CD4-positive, alpha-beta T cell (primary cell): ENCODE results near the gene SH3TC2. TPM values are rescaled to one million over a fixed set of nuclear protein-coding genes. Genes with fewer than 3 reads are reported as not detected.

Experiments used
- ATAC-seq: fragments of 200-7000 bp; cut with Tn5 transposase; one replicate; pipeline ENCODE4 v1.10.0; 2022; ENCODE audit warnings: mild to moderate bottlenecking; ENCODE audit not compliant: poor library complexity
- CTCF ChIA-PET: fragments of 350-600 bp; sonication (Branson Sonifier 250); formaldehyde crosslinking; loops from one replicate; lab custom pipeline; 2021; ENCODE audit warnings: antibody characterized with exemption, inconsistent platforms; lab: Charles Lee
- POLR2A ChIA-PET: fragments of 350-600 bp; sonication (Branson Sonifier 250); formaldehyde crosslinking; loops from one replicate; lab custom pipeline; 2021; ENCODE audit warnings: antibody characterized with exemption, inconsistent platforms; lab: Charles Lee
- DNase-seq, 14 experiments: peaks; one replicate each; pipeline ENCODE4 v3.0.0-alpha.2; 2013 to 2020; ENCODE audit warnings: mixed read lengths in 2 of 14
- H3K27ac ChIP-seq, 2 donors: one replicate each; pipeline versions ENCODE4 v1.5.1 to v1.7.0; 2013; ENCODE audit warnings: low read length in 2 of 2, low read depth in 1 of 2, mild to moderate bottlenecking in 1 of 2
- H3K27me3 ChIP-seq, 2 experiments: 1 replicate in 1 of 2; 2 replicates in 1 of 2; pipeline versions ENCODE4 v1.6.1 to v1.7.0; 2013; ENCODE audit warnings: low read length in 2 of 2, control low read depth in 1 of 2, mild to moderate bottlenecking in 1 of 2, moderate library complexity in 1 of 2; ENCODE audit not compliant: insufficient read depth in 2 of 2, control insufficient read depth in 1 of 2
- H3K36me3 ChIP-seq: one replicate; pipeline ENCODE4 v1.6.1; 2013; ENCODE audit warnings: low read length, control low read depth; ENCODE audit not compliant: insufficient read depth
- H3K4me1 ChIP-seq: one replicate; pipeline ENCODE4 v1.6.1; 2013; ENCODE audit warnings: low read length, control low read depth; ENCODE audit not compliant: insufficient read depth
- H3K4me3 ChIP-seq: one replicate; pipeline ENCODE4 v1.5.1; 2013; ENCODE audit warnings: mild to moderate bottlenecking, low read length, moderate library complexity
- H3K9me3 ChIP-seq, 2 experiments: 1 replicate in 1 of 2; 2 replicates in 1 of 2; pipeline versions ENCODE4 v1.6.1 to v1.7.0; 2013; ENCODE audit warnings: low read length in 2 of 2, mild to moderate bottlenecking in 2 of 2, control low read depth in 1 of 2, moderate library complexity in 1 of 2; ENCODE audit not compliant: control insufficient read depth in 1 of 2, insufficient read depth in 1 of 2
- H3K27ac Mint-ChIP-seq: one replicate; pipeline ENCODE4 v1.8.0; 2020; ENCODE audit warnings: mixed read lengths
- H3K27me3 Mint-ChIP-seq: one replicate; pipeline ENCODE4 v1.8.0; 2021; ENCODE audit warnings: mixed read lengths
- H3K36me3 Mint-ChIP-seq: one replicate; pipeline ENCODE4 v1.8.0; 2021; ENCODE audit warnings: low read depth, mixed read lengths
- H3K4me1 Mint-ChIP-seq: one replicate; pipeline ENCODE4 v1.8.0; 2021; ENCODE audit warnings: low read depth, mixed read lengths
- H3K4me3 Mint-ChIP-seq: one replicate; pipeline ENCODE4 v1.8.0; 2020; ENCODE audit warnings: mild to moderate bottlenecking, mixed read lengths
- H3K9me3 Mint-ChIP-seq: one replicate; pipeline ENCODE4 v1.8.0; 2020; ENCODE audit warnings: mixed read lengths
- intact Hi-C, 2 experiments: fragments of 100-400 bp; cut with DNase I in 1 of 2; cut with micrococcal nuclease in 1 of 2; formaldehyde crosslinking; loops; one replicate each; pipeline versions ENCODE4 v1.15.1 to v1.9.0; 2023 to 2025; cut with DNase I, micrococcal nuclease
- total RNA-seq, 174 experiments: library from RNA in 2 of 174; stranded (reverse) in 2 of 174; gene quantifications; one replicate each; pipeline ENCODE4 v1.2.3 and lab custom pipeline; 2021 to 2026
- TF ChIP-seq, protein P1 (sequence below): fragments of 200-600 bp; IDR thresholded peaks from one replicate; pipeline ENCODE4 v1.8.0; 2022; ENCODE audit warnings: antibody characterized with exemption, mild to moderate bottlenecking

SH3TC2 gene
- total RNA-seq, 2 experiments from 2014 or later, result not detected

DNA sequence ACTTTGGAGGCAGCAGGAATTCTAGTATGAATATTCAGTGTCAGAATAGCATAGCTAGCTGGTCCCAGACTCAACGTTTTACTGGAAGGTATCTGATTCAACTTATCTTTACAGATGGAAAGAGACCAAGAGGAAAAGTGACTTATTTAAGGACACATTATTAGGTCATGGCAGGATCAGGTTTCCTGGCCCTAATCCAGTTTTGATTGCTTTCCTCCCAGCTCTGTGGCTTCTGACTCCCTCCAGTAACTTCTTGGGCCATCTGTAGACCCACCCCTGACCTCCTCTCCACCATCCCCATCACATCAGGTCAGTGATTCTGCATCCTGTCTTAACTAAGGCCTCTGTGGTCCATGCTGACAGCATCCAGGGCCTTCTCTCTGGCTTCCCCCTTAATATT, 38.4 kb downstream of the SH3TC2 start:
- TF ChIP-seq, protein P1, sequence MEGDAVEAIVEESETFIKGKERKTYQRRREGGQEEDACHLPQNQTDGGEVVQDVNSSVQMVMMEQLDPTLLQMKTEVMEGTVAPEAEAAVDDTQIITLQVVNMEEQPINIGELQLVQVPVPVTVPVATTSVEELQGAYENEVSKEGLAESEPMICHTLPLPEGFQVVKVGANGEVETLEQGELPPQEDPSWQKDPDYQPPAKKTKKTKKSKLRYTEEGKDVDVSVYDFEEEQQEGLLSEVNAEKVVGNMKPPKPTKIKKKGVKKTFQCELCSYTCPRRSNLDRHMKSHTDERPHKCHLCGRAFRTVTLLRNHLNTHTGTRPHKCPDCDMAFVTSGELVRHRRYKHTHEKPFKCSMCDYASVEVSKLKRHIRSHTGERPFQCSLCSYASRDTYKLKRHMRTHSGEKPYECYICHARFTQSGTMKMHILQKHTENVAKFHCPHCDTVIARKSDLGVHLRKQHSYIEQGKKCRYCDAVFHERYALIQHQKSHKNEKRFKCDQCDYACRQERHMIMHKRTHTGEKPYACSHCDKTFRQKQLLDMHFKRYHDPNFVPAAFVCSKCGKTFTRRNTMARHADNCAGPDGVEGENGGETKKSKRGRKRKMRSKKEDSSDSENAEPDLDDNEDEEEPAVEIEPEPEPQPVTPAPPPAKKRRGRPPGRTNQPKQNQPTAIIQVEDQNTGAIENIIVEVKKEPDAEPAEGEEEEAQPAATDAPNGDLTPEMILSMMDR, result no peak
- Mint-ChIP-seq H3K36me3 (no peaks in the 10 kb centered on the region), H3K4me3 (no peak overlapping the region), H3K27me3 (no peaks in the 10 kb centered on the region), H3K27ac (no peak overlapping the region), H3K9me3 (peaks cover 2% of the 10 kb centered on the region), H3K4me1 (no peaks in the 10 kb centered on the region)
- H3K4me3 ChIP-seq, result no peak overlapping the region
- ChIA-PET CTCF (no interaction called here), POLR2A (no interaction called here)
- no peaks in the 10 kb centered on the region for H3K27me3 ChIP-seq
- H3K4me1 ChIP-seq, result no peaks in the 10 kb centered on the region
- intact Hi-C loops, result no loop called here
- no peak for ATAC-seq
- H3K27ac ChIP-seq, result no peak overlapping the region
- H3K9me3 ChIP-seq, result no peaks in the 10 kb centered on the region
- no peak for DNase-seq
- H3K36me3 ChIP-seq, result no peaks in the 10 kb centered on the region

DNA sequence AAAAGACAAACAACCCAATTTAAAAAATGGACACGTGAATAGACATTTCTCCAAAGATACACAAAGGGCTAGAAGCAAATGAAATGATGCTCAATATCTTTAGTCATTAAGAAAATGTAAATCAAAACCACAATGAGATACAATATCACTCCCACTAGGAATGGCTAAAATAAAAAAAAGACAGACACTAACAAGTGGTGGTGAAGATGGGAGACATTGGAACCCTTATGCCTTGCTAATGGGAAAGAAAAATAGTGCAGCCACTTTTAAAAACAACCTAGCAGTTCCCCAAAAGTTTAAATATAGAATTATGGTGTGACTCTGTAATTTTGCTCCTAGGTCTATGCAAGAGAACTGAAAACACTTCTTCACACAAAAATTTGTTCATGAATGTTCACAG, 40.7 kb downstream of the SH3TC2 start:
- Mint-ChIP-seq H3K4me3 (no peak overlapping the region), H3K36me3 (no peaks in the 10 kb centered on the region), H3K4me1 (no peaks in the 10 kb centered on the region), H3K27me3 (peaks cover 12% of the 10 kb centered on the region), H3K9me3 (peaks cover 2% of the 10 kb centered on the region), H3K27ac (no peak overlapping the region)
- TF ChIP-seq, protein P1, result no peak
- ChIA-PET POLR2A (no interaction called here), CTCF (no interaction called here)
- no peak for ATAC-seq
- intact Hi-C loops, result no loop called here
- Histone ChIP-seq H3K27me3 (peaks cover 0 to 3% of the 10 kb centered on the region in 2 experiments), H3K9me3 (no peaks in the 10 kb centered on the region), H3K4me3 (no peak overlapping the region), H3K4me1 (no peaks in the 10 kb centered on the region), H3K36me3 (no peaks in the 10 kb centered on the region), H3K27ac (no peak overlapping the region)
- no peak for DNase-seq

DNA sequence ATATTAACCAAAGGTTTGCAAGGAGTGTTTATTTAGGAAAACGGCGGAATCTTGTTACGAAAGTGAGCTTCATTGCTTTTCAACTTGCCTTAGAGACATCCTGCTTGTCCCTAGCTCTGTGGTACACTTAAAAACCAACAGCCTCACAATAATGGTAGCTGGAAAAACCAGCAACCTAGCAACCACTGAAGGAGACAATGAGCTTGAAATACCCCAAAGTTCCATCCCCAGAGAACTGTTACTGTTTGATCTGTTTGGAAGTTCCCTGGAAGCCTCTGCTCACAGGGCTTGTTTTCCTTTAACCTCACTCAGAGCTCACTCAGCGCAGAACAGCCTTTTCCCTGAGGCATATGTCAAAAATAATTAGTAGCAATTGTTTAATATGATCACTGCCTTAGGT, 43.2 kb downstream of the SH3TC2 start:
- Mint-ChIP-seq H3K27me3 (peaks cover 12% of the 10 kb centered on the region), H3K4me3 (no peak overlapping the region), H3K4me1 (no peaks in the 10 kb centered on the region), H3K27ac (no peak overlapping the region), H3K36me3 (no peaks in the 10 kb centered on the region), H3K9me3 (peaks cover 2% of the 10 kb centered on the region)
- H3K9me3 ChIP-seq, result no peaks in the 10 kb centered on the region
- H3K4me1 ChIP-seq, result no peaks in the 10 kb centered on the region
- H3K4me3 ChIP-seq, result no peak overlapping the region
- no peaks in the 10 kb centered on the region for H3K36me3 ChIP-seq
- no peak overlapping the region for H3K27ac ChIP-seq
- POLR2A ChIA-PET, result no interaction called here
- TF ChIP-seq, protein P1, result no peak
- DNase-seq, result no peak
- H3K27me3 ChIP-seq, result peaks cover 0 to 3% of the 10 kb centered on the region in 2 experiments
- ATAC-seq, result no peak
- CTCF ChIA-PET, result no interaction called here
- intact Hi-C loops, result no loop called here
